GM18517 (cell line): ENCODE results near the gene MAD1L1.

Source experiments
- ATAC-seq: cut with Tn5 transposase; IDR thresholded peaks from one replicate; pipeline ENCODE4 v1.9.1; 2021; ENCODE audit warnings: mild to moderate bottlenecking, moderate library complexity; ENCODE audit not compliant: unreplicated experiment

Gene MAD1L1

GRCh38 chr7:2094454-2095045 is 138.2 kb downstream of the MAD1L1 start:
- no peak for ATAC-seq

GRCh38 chr7:2093843-2094220 is 138.9 kb downstream of the MAD1L1 start:
- ATAC-seq: no peak

- ATAC-seq: no peak
Measured at GRCh38 chr7:2093215-2093842, 139.4 kb downstream of the MAD1L1 start.

- no peak for ATAC-seq
Measured at GRCh38 chr7:2092279-2092678, 140.5 kb downstream of the MAD1L1 start.

- no peak for ATAC-seq
Measured at GRCh38 chr7:2090526-2091520, 141.9 kb downstream of the MAD1L1 start.

GRCh38 chr7:2088801-2089200 is 143.9 kb downstream of the MAD1L1 start:
- no peak for ATAC-seq

GRCh38 chr7:2087744-2088143 is 145.0 kb downstream of the MAD1L1 start:
- ATAC-seq: no peak

GRCh38 chr7:2086229-2086628 is 146.5 kb downstream of the MAD1L1 start:
- ATAC-seq: no peak

- no peak for ATAC-seq
Measured at GRCh38 chr7:2085804-2086203, 146.9 kb downstream of the MAD1L1 start.

- no peak for ATAC-seq
Measured at GRCh38 chr7:2084781-2085505, 147.8 kb downstream of the MAD1L1 start.

- ATAC-seq: no peak
Measured at GRCh38 chr7:2084331-2084730, 148.4 kb downstream of the MAD1L1 start.

GRCh38 chr7:2083362-2083761 is 149.4 kb downstream of the MAD1L1 start:
- no peak for ATAC-seq

- ATAC-seq: no peak
Measured at GRCh38 chr7:2082139-2082998, 150.4 kb downstream of the MAD1L1 start.

- ATAC-seq: no peak
Measured at GRCh38 chr7:2081526-2082135, 151.1 kb downstream of the MAD1L1 start.

- ATAC-seq: no peak
Measured at GRCh38 chr7:2080477-2080876, 152.3 kb downstream of the MAD1L1 start.

GRCh38 chr7:2080060-2080387 is 152.7 kb downstream of the MAD1L1 start:
- ATAC-seq: no peak

GRCh38 chr7:2079332-2080059 is 153.2 kb downstream of the MAD1L1 start:
- ATAC-seq: no peak

GRCh38 chr7:2078899-2079298 is 153.8 kb downstream of the MAD1L1 start:
- no peak for ATAC-seq

- ATAC-seq: no peak
Measured at GRCh38 chr7:2076649-2077064, 156.1 kb downstream of the MAD1L1 start.
